A673 (cell line): Measurements from ENCODE around the gene CNIH3.

ENCODE experiments used
- CTCF ChIP-seq: fragments of 300-800, 200-600 bp; sonication (generic); conservative IDR thresholded peaks from 2 replicates; pipeline ENCODE4 v1.5.1; 2017; ENCODE audit warnings: low read depth, mild to moderate bottlenecking, antibody characterized with exemption, low read length, moderate library complexity, mixed read lengths
- EZH2 ChIP-seq: fragments of 200-600 bp; sonication (generic); IDR thresholded peaks from 2 replicates; pipeline ENCODE4 v1.6.1; 2017; ENCODE audit warnings: borderline replicate concordance, low read depth, mild to moderate bottlenecking, mixed read lengths, antibody characterized with exemption, low read length; ENCODE audit not compliant: poor library complexity, severe bottlenecking

GRCh38 chr1:224678168-224678567, 62.1 kb downstream of the CNIH3 start:
- TF ChIP-seq CTCF (no peak), EZH2 (no peak)
